Measurements from ENCODE around the gene NUP62CL.

The NUP62CL gene

GRCh38 chrX:107171369-107172102, 34.7 kb downstream of the NUP62CL start:
- H3K23ac ChIP-seq (ENCODE audit: low read length): no peak overlapping the region
- no peak overlapping the region for H2BK120ac ChIP-seq (ENCODE audit: insufficient read depth, low read length, poor library complexity)
- H3K9me3 ChIP-seq (ENCODE audit: insufficient read depth, low read depth, low read length): no peaks in the 10 kb centered on the region
- no peak overlapping the region for H3K18ac ChIP-seq (ENCODE audit: low read length)
- no peaks in the 10 kb centered on the region for H3K79me1 ChIP-seq (ENCODE audit: low read length)
- no peak overlapping the region for H3K4ac ChIP-seq (ENCODE audit: low read depth, low read length)
- H2AFZ ChIP-seq (ENCODE audit: insufficient read depth, low read length, poor library complexity): no peak overlapping the region
- no peak overlapping the region for H3K14ac ChIP-seq (ENCODE audit: low read length)
- H2BK12ac ChIP-seq (ENCODE audit: low read length): no peak overlapping the region
- no peak overlapping the region for H4K12ac ChIP-seq (ENCODE audit: low read depth, low read length)
- H2BK5ac ChIP-seq (ENCODE audit: low read depth, low read length, poor library complexity): no peak overlapping the region
- H4K91ac ChIP-seq (ENCODE audit: low read depth, low read length): no peak overlapping the region
- no peak overlapping the region for H3K4me3 ChIP-seq (ENCODE audit: low read depth, low read length)
- no peaks in the 10 kb centered on the region for H3K79me2 ChIP-seq (ENCODE audit: control insufficient read depth, insufficient read depth, low read length, poor library complexity)
- H3K36me3 ChIP-seq (ENCODE audit: control insufficient read depth in 1 of 2, insufficient read depth in 2 of 2, low read length in 2 of 2): no peaks in the 10 kb centered on the region
- no peaks in the 10 kb centered on the region for H3K4me1 ChIP-seq (ENCODE audit: control insufficient read depth in 1 of 2, insufficient read depth in 2 of 2, low read length in 2 of 2)
- H3K27ac ChIP-seq (ENCODE audit: low read depth, low read length): no peak overlapping the region
- H4K8ac ChIP-seq (ENCODE audit: low read depth, low read length): no peak overlapping the region
- H3K4me2 ChIP-seq (ENCODE audit: low read length): no peak overlapping the region
- H2AK5ac ChIP-seq (ENCODE audit: low read length): no peak overlapping the region
- DNase-seq: no peak
- no peaks in the 10 kb centered on the region for H3K27me3 ChIP-seq (ENCODE audit: insufficient read depth, low read length)
- H3K9ac ChIP-seq (ENCODE audit: low read length): no peak overlapping the region

- Histone ChIP-seq H4K91ac (ENCODE audit: low read depth, low read length) (no peak overlapping the region), H3K4me2 (ENCODE audit: low read length) (no peak overlapping the region), H3K9ac (ENCODE audit: low read length) (no peak overlapping the region), H3K27ac (ENCODE audit: low read depth, low read length) (no peak overlapping the region), H3K4ac (ENCODE audit: low read depth, low read length) (no peak overlapping the region), H3K79me1 (ENCODE audit: low read length) (no peaks in the 10 kb centered on the region), H3K4me1 (ENCODE audit: control insufficient read depth in 1 of 2, insufficient read depth in 2 of 2, low read length in 2 of 2) (no peaks in the 10 kb centered on the region), H3K79me2 (ENCODE audit: control insufficient read depth, insufficient read depth, low read length, poor library complexity) (no peaks in the 10 kb centered on the region), H4K12ac (ENCODE audit: low read depth, low read length) (no peak overlapping the region), H2BK12ac (ENCODE audit: low read length) (no peak overlapping the region), H3K23ac (ENCODE audit: low read length) (no peak overlapping the region), H3K27me3 (ENCODE audit: insufficient read depth, low read length) (no peaks in the 10 kb centered on the region), H3K18ac (ENCODE audit: low read length) (no peak overlapping the region), H2AFZ (ENCODE audit: insufficient read depth, low read length, poor library complexity) (no peak overlapping the region), H2BK120ac (ENCODE audit: insufficient read depth, low read length, poor library complexity) (no peak overlapping the region), H2BK5ac (ENCODE audit: low read depth, low read length, poor library complexity) (no peak overlapping the region), H3K4me3 (ENCODE audit: low read depth, low read length) (no peak overlapping the region), H3K9me3 (ENCODE audit: insufficient read depth, low read depth, low read length) (no peaks in the 10 kb centered on the region), H3K36me3 (ENCODE audit: control insufficient read depth in 1 of 2, insufficient read depth in 2 of 2, low read length in 2 of 2) (no peaks in the 10 kb centered on the region), H4K8ac (ENCODE audit: low read depth, low read length) (no peak overlapping the region), H3K14ac (ENCODE audit: low read length) (no peak overlapping the region), H2AK5ac (ENCODE audit: low read length) (no peak overlapping the region)
- no CpG with 5 or more reads among the region's 1 CpG for WGBS (ENCODE audit: extremely low coverage, insufficient coverage, insufficient read length)
- no peak for DNase-seq
Measured at GRCh38 chrX:107168712-107169111, 37.5 kb downstream of the NUP62CL start.

- H2AK5ac ChIP-seq (ENCODE audit: low read length): no peak overlapping the region
- no peak overlapping the region for H2BK120ac ChIP-seq (ENCODE audit: insufficient read depth, low read length, poor library complexity)
- H3K79me1 ChIP-seq (ENCODE audit: low read length): no peaks in the 10 kb centered on the region
- H3K4me1 ChIP-seq (ENCODE audit: control insufficient read depth in 1 of 2, insufficient read depth in 2 of 2, low read length in 2 of 2): no peaks in the 10 kb centered on the region
- H3K4ac ChIP-seq (ENCODE audit: low read depth, low read length): no peak overlapping the region
- H3K79me2 ChIP-seq (ENCODE audit: control insufficient read depth, insufficient read depth, low read length, poor library complexity): no peaks in the 10 kb centered on the region
- H2BK5ac ChIP-seq (ENCODE audit: low read depth, low read length, poor library complexity): no peak overlapping the region
- DNase-seq: no peak
- H4K12ac ChIP-seq (ENCODE audit: low read depth, low read length): no peak overlapping the region
- no peak overlapping the region for H2BK12ac ChIP-seq (ENCODE audit: low read length)
- H3K27me3 ChIP-seq (ENCODE audit: insufficient read depth, low read length): no peaks in the 10 kb centered on the region
- H4K8ac ChIP-seq (ENCODE audit: low read depth, low read length): no peak overlapping the region
- H3K4me3 ChIP-seq (ENCODE audit: low read depth, low read length): no peak overlapping the region
- no peak overlapping the region for H3K4me2 ChIP-seq (ENCODE audit: low read length)
- H3K27ac ChIP-seq (ENCODE audit: low read depth, low read length): no peak overlapping the region
- H3K23ac ChIP-seq (ENCODE audit: low read length): no peak overlapping the region
- no peaks in the 10 kb centered on the region for H3K9me3 ChIP-seq (ENCODE audit: insufficient read depth, low read depth, low read length)
- H3K36me3 ChIP-seq (ENCODE audit: control insufficient read depth in 1 of 2, insufficient read depth in 2 of 2, low read length in 2 of 2): no peaks in the 10 kb centered on the region
- H2AFZ ChIP-seq (ENCODE audit: insufficient read depth, low read length, poor library complexity): no peak overlapping the region
- H3K18ac ChIP-seq (ENCODE audit: low read length): no peak overlapping the region
- no peak overlapping the region for H3K14ac ChIP-seq (ENCODE audit: low read length)
- H3K9ac ChIP-seq (ENCODE audit: low read length): no peak overlapping the region
- no peak overlapping the region for H4K91ac ChIP-seq (ENCODE audit: low read depth, low read length)
Measured at GRCh38 chrX:107168257-107168656, 38.0 kb downstream of the NUP62CL start.

GRCh38 chrX:107167163-107167921, 38.9 kb downstream of the NUP62CL start:
- Histone ChIP-seq H3K36me3 (ENCODE audit: control insufficient read depth in 1 of 2, insufficient read depth in 2 of 2, low read length in 2 of 2) (no peaks in the 10 kb centered on the region), H4K91ac (ENCODE audit: low read depth, low read length) (no peak overlapping the region), H2BK120ac (ENCODE audit: insufficient read depth, low read length, poor library complexity) (no peak overlapping the region), H2BK5ac (ENCODE audit: low read depth, low read length, poor library complexity) (no peak overlapping the region), H4K8ac (ENCODE audit: low read depth, low read length) (no peak overlapping the region), H3K4me1 (ENCODE audit: control insufficient read depth in 1 of 2, insufficient read depth in 2 of 2, low read length in 2 of 2) (no peaks in the 10 kb centered on the region), H3K79me1 (ENCODE audit: low read length) (no peaks in the 10 kb centered on the region), H3K9me3 (ENCODE audit: insufficient read depth, low read depth, low read length) (no peaks in the 10 kb centered on the region), H3K18ac (ENCODE audit: low read length) (no peak overlapping the region), H2BK12ac (ENCODE audit: low read length) (no peak overlapping the region), H3K9ac (ENCODE audit: low read length) (no peak overlapping the region), H3K27me3 (ENCODE audit: insufficient read depth, low read length) (no peaks in the 10 kb centered on the region), H4K12ac (ENCODE audit: low read depth, low read length) (no peak overlapping the region), H3K27ac (ENCODE audit: low read depth, low read length) (no peak overlapping the region), H2AK5ac (ENCODE audit: low read length) (no peak overlapping the region), H3K4ac (ENCODE audit: low read depth, low read length) (no peak overlapping the region), H3K4me2 (ENCODE audit: low read length) (no peak overlapping the region), H3K14ac (ENCODE audit: low read length) (no peak overlapping the region), H3K79me2 (ENCODE audit: control insufficient read depth, insufficient read depth, low read length, poor library complexity) (no peaks in the 10 kb centered on the region), H2AFZ (ENCODE audit: insufficient read depth, low read length, poor library complexity) (no peak overlapping the region), H3K23ac (ENCODE audit: low read length) (no peak overlapping the region), H3K4me3 (ENCODE audit: low read depth, low read length) (no peak overlapping the region)
- no peak for DNase-seq
- WGBS (ENCODE audit: extremely low coverage, insufficient coverage, insufficient read length): no CpG with 5 or more reads among the region's 3 CpGs
